Endothelial cell of umbilical vein (primary cell): ENCODE measurements around the gene MTARC2. TPM values are rescaled to one million over a fixed set of nuclear protein-coding genes. Genes with fewer than 3 reads are reported as not detected.

Experiments
- BruUV-seq: library from RNA; stranded (reverse); fragments of 400-500 nt; replicated peaks from 2 replicates; lab custom pipeline; 2021; lab: Mats Ljungman, UMichigan
- CTCF ChIA-PET: fragments of 300-600, 350-600 bp; sonication (Branson Sonifier 250); formaldehyde crosslinking; loops from one replicate; lab custom pipeline; 2021; ENCODE audit warnings: antibody characterized with exemption, inconsistent platforms; lab: Charles Lee
- POLR2A ChIA-PET: fragments of 300-600, 350-600 bp; sonication (Branson Sonifier 250); formaldehyde crosslinking; loops from one replicate; lab custom pipeline; 2021; ENCODE audit warnings: antibody characterized with exemption, inconsistent platforms; lab: Charles Lee
- DNase-seq: peaks from one replicate; pipeline ENCODE4 v3.0.0-alpha.2; 2011; ENCODE audit warnings: low read depth, low spot score
- FAIRE-seq: peaks from 2 replicates; lab custom pipeline; 2011; peaks lifted over from hg19 to GRCh38; lab: Jason Lieb, UNC
- H2AFZ ChIP-seq: 2 replicates; pipeline ENCODE4 v1.6.0; 2012; ENCODE audit warnings: low read depth, low read length, control low read depth, inconsistent platforms
- H3K27ac ChIP-seq: 2 replicates; pipeline ENCODE4 v1.5.1; 2011; ENCODE audit warnings: low read depth, mild to moderate bottlenecking, control low read depth, low read length, moderate library complexity; ENCODE audit not compliant: insufficient read depth
- H3K27me3 ChIP-seq, 2 experiments: 2 replicates each; pipeline versions ENCODE4 v1.6.0 to v1.6.1; 2011; ENCODE audit warnings: low read length in 2 of 2, mixed read lengths in 1 of 2; ENCODE audit not compliant: control insufficient read depth in 2 of 2, insufficient read depth in 2 of 2
- H3K36me3 ChIP-seq, 2 experiments: 2 replicates in 1 of 2; 3 replicates in 1 of 2; pipeline ENCODE4 v1.5.1; 2011; ENCODE audit warnings: low read length in 2 of 2, mild to moderate bottlenecking in 1 of 2, moderate library complexity in 1 of 2; ENCODE audit not compliant: control insufficient read depth in 2 of 2, insufficient read depth in 2 of 2; ENCODE audit errors: extremely low read depth in 1 of 2
- H3K4me1 ChIP-seq: 3 replicates; pipeline ENCODE4 v1.5.1; 2011; ENCODE audit warnings: mild to moderate bottlenecking, low read length; ENCODE audit not compliant: control insufficient read depth, insufficient read depth; ENCODE audit errors: extremely low read depth
- H3K4me2 ChIP-seq: 2 replicates; pipeline ENCODE4 v1.6.1; 2011; ENCODE audit warnings: low read length, control low read depth, mixed read lengths; ENCODE audit not compliant: insufficient read depth
- H3K4me3 ChIP-seq, 3 experiments: fragments of 200-600 bp in 1 of 3; sonication (generic), shearing (Covaris generic) in 1 of 3; replicated peaks in 1 of 3; 2 replicates each; pipeline ENCODE4 v1.5.1; 2011 to 2016; ENCODE audit warnings: control low read depth in 3 of 3, low read length in 3 of 3, mild to moderate bottlenecking in 2 of 3, inconsistent platforms in 1 of 3, low read depth in 1 of 3, moderate library complexity in 1 of 3; ENCODE audit not compliant: insufficient read depth in 1 of 3
- H3K79me2 ChIP-seq: 2 replicates; pipeline ENCODE4 v1.6.0; 2012; ENCODE audit warnings: low read length, inconsistent platforms; ENCODE audit not compliant: control insufficient read depth, insufficient read depth
- H3K9ac ChIP-seq: replicated peaks from 2 replicates; pipeline ENCODE3; 2011; ENCODE audit warnings: low read length, control low read depth; ENCODE audit not compliant: insufficient read depth; ENCODE audit errors: extremely low read depth
- H3K9me1 ChIP-seq: replicated peaks from 3 replicates; pipeline ENCODE4 v1.6.0; 2011; ENCODE audit warnings: mild to moderate bottlenecking, low read length; ENCODE audit not compliant: control insufficient read depth, insufficient read depth; ENCODE audit errors: extremely low read depth
- H3K9me3 ChIP-seq: replicated peaks from 2 replicates; pipeline ENCODE4 v1.5.1; 2012; ENCODE audit warnings: low read length, inconsistent platforms; ENCODE audit not compliant: control insufficient read depth, insufficient read depth
- H4K20me1 ChIP-seq: replicated peaks from 2 replicates; pipeline ENCODE3; 2011; ENCODE audit warnings: mild to moderate bottlenecking, low read length; ENCODE audit not compliant: control insufficient read depth, insufficient read depth; ENCODE audit errors: extremely low read depth
- EZH2 ChIP-seq: IDR thresholded peaks from 2 replicates; pipeline ENCODE4 v1.6.1; 2012; ENCODE audit warnings: borderline replicate concordance, low read depth, mild to moderate bottlenecking, moderate library complexity, low read length, inconsistent platforms; ENCODE audit not compliant: severe bottlenecking
- FOS ChIP-seq: IDR thresholded peaks from 2 replicates; pipeline ENCODE4 v1.6.1; 2011; ENCODE audit warnings: mild to moderate bottlenecking, low read length, moderate library complexity, borderline replicate concordance; ENCODE audit not compliant: insufficient read depth
- GATA2 ChIP-seq: IDR thresholded peaks from 2 replicates; pipeline ENCODE4 v1.7.0; 2011; ENCODE audit warnings: low read depth, mild to moderate bottlenecking, moderate library complexity, mixed read lengths, low read length; ENCODE audit not compliant: insufficient read length, insufficient read depth
- MAX ChIP-seq: IDR thresholded peaks from 2 replicates; pipeline ENCODE4 v1.6.1; 2011; ENCODE audit not compliant: insufficient read depth, insufficient read length
- MYC ChIP-seq: IDR thresholded peaks from one replicate; pipeline ENCODE4 v1.6.1; 2011; ENCODE audit warnings: mild to moderate bottlenecking, low read depth, low read length
- POLR2A ChIP-seq: IDR thresholded peaks from 2 replicates; pipeline ENCODE4 v1.6.1; 2012; ENCODE audit warnings: low read depth, mild to moderate bottlenecking, control low read depth, low read length
- POLR2AphosphoS5 ChIP-seq: IDR thresholded peaks from 2 replicates; pipeline ENCODE4 v1.6.1; 2012; ENCODE audit warnings: low read depth, mild to moderate bottlenecking, control low read depth, low read length, moderate library complexity; ENCODE audit not compliant: insufficient read depth
- dilution Hi-C: fragments of 300-500 bp; cut with MboI; formaldehyde crosslinking; loops from one replicate; pipeline ENCODE4 v1.15.0; 2019; ENCODE audit warnings: low sequenced_read_pairs; ENCODE audit not compliant: extremely low pct_ligation_motif_present
- intact Hi-C: fragments of 100-400 bp; cut with micrococcal nuclease; formaldehyde crosslinking; loops from one replicate; pipeline ENCODE4 v1.10.0; 2022
- polyA plus RNA-seq, 4 experiments: library from polyadenylated mRNA; depleted of rRNA in 3 of 4; stranded (reverse) in 3 of 4; unstranded in 1 of 4; fragments of >200 nt; gene quantifications; 2 replicates each; pipeline versions ENCODE4 v1.2.1 to v1.2.3, GENCODE V29; 2011 to 2012; ENCODE audit warnings: missing spikeins in 1 of 4
- total RNA-seq: library from RNA; stranded (reverse); gene quantifications from 2 replicates; pipeline ENCODE4 v1.2.3, GENCODE V29; 2021
- TF ChIP-seq, protein P1 (sequence below), 2 donors: IDR thresholded peaks; 1 replicate in 1 of 2; 2 replicates in 1 of 2; pipeline ENCODE4 v1.5.1; 2011; ENCODE audit warnings: low read length in 2 of 2, mild to moderate bottlenecking in 2 of 2, moderate library complexity in 2 of 2, control low read depth in 1 of 2, inconsistent platforms in 1 of 2, low read depth in 1 of 2; ENCODE audit not compliant: insufficient read depth in 1 of 2; ENCODE audit errors: extremely low read depth in 1 of 2

The MTARC2 gene
- total and polyA plus RNA-seq, 2 donors (not counting 3 experiments of a cell fraction or from before 2014, with no cell fraction given), result 9.8 to 14.1 TPM

DNA sequence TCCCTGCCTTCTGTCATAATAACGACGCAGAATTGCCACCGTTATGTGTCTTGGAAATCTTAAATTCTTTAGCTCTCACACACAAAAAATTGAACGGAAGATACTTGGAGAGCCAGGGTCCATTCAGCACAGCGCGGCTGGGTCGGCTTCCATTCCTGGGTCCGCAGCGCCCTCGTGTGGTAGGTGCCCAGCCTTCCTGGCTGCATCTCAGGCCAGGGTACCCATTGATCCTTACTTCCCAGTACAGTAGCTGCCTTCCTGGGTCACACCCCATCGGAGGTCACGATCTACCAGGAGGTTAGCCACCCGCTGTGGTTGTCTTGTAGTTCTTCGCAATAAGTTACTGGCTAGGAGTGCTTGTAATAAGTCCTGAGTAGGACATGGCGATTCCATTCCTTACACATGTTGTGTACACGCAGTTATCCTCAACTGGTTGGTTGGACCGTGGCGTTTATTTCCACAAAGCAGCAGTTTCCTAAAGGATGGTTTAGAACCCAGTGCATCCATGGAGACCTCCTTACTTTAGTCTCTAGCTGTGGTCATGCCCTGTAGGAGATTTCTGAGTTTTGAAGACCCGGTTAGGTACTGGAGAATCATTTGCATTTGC, 28.7 kb downstream of the MTARC2 start:
- intact Hi-C loops, result loop anchor here (1.0 to 5.0 kb wide), 11 partner anchors 26 to 785 kb away; partner anchors contain the start of genes C1orf115, MARK1 and RAB3GAP2
- TF ChIP-seq, protein P1, sequence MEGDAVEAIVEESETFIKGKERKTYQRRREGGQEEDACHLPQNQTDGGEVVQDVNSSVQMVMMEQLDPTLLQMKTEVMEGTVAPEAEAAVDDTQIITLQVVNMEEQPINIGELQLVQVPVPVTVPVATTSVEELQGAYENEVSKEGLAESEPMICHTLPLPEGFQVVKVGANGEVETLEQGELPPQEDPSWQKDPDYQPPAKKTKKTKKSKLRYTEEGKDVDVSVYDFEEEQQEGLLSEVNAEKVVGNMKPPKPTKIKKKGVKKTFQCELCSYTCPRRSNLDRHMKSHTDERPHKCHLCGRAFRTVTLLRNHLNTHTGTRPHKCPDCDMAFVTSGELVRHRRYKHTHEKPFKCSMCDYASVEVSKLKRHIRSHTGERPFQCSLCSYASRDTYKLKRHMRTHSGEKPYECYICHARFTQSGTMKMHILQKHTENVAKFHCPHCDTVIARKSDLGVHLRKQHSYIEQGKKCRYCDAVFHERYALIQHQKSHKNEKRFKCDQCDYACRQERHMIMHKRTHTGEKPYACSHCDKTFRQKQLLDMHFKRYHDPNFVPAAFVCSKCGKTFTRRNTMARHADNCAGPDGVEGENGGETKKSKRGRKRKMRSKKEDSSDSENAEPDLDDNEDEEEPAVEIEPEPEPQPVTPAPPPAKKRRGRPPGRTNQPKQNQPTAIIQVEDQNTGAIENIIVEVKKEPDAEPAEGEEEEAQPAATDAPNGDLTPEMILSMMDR (IDR thresholded peaks at IDR 0.05; ENCODE audit: extremely low read depth in 1 of 2, insufficient read depth in 1 of 2, low read depth in 1 of 2, low read length in 2 of 2), result peak; percentile 91 to 94
- TF ChIP-seq POLR2A, result no peak
- Histone ChIP-seq H3K9me3 (no peaks in the 10 kb centered on the region), H3K4me2 (no peak overlapping the region), H3K9me1 (no peaks in the 10 kb centered on the region), H3K27me3 (no peaks in the 10 kb centered on the region), H3K9ac (no peak overlapping the region), H2AFZ (no peak overlapping the region), H3K27ac (no peak overlapping the region), H3K4me1 (no peaks in the 10 kb centered on the region), H3K36me3 (peaks cover 0 to 1% of the 10 kb centered on the region in 2 experiments), H3K4me3 (no peak overlapping the region), H3K79me2 (no peaks in the 10 kb centered on the region), H4K20me1 (no peaks in the 10 kb centered on the region)
- FAIRE-seq (peak; percentile 85), DNase-seq (peak; percentile 68)
- no TSS peak for BruUV-seq
- ChIA-PET POLR2A (no interaction called here), CTCF (interaction anchor here (0.6 to 3.9 kb wide), 55 partner anchors 9 to 795 kb away, joined by 3 to 66 read pairs (median 5); partner anchors contain the start of genes BPNT1, C1orf115, MTARC1 and MTARC2)
- dilution Hi-C loops, result no loop called here

- CTCF ChIA-PET, result interaction anchor here (1.0 to 1.7 kb wide), 3 partner anchors 20 to 487 kb away, joined by 3 to 6 read pairs (median 3); no protein-coding TSS in a partner anchor
- Histone ChIP-seq H3K27me3 (no peaks in the 10 kb centered on the region), H3K79me2 (no peaks in the 10 kb centered on the region), H3K4me3 (no peak overlapping the region), H2AFZ (no peak overlapping the region), H3K9me3 (no peaks in the 10 kb centered on the region), H3K36me3 (peaks cover 0 to 2% of the 10 kb centered on the region in 2 experiments), H3K9ac (no peak overlapping the region), H3K27ac (no peak overlapping the region), H4K20me1 (no peaks in the 10 kb centered on the region), H3K9me1 (no peaks in the 10 kb centered on the region), H3K4me2 (no peak overlapping the region), H3K4me1 (peaks cover 12% of the 10 kb centered on the region)
- DNase-seq (no peak), FAIRE-seq (no peak)
- TF ChIP-seq POLR2A (no peak), MYC (no peak), POLR2AphosphoS5 (no peak), MAX (no peak), EZH2 (no peak), GATA2 (no peak), FOS (no peak)
- TF ChIP-seq, protein P1 (IDR thresholded peaks at IDR 0.05; ENCODE audit: extremely low read depth in 1 of 2, insufficient read depth in 1 of 2, low read depth in 1 of 2, low read length in 2 of 2), result no peak
- POLR2A ChIA-PET, result no interaction called here
- no TSS peak for BruUV-seq
- intact Hi-C loops, result no loop called here
- dilution Hi-C loops, result no loop called here
Observed at GRCh38 chr1:220783453-220783852, 35.3 kb downstream of the MTARC2 start.
